ENCODE results near the gene BCAS1.
"Not testable (repeated sequence)": the region's sequence is repeated elsewhere in the genome, so short reads cannot be mapped to it uniquely, and the experiment has no call there.

Gene BCAS1

GRCh38 chr20:53946106-53946505 is 124.3 kb downstream of the BCAS1 start:
- no peak for DNase-seq (ENCODE audit: low read depth in 2 of 2, low spot score in 1 of 2)

DNA sequence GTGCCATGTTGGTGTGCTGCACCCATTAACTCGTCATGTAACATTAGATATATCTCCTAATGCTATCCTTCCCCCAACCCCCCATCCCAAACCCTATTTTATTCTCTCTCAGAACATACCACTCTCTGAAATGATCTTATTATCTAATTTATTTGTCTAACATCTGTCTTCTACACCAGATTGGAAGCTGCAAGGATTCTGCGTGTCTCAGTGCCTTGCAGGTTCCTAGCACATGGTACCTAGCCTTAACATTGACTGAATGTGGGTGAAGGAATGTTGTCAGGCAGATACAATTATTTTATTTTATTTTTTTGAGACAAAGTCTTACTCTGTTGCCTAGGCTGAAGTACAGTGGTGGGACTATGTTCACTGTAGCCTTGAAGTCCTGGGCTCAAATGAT is 124.9 kb downstream of the BCAS1 start:
- DNase-seq (ENCODE audit: low read depth in 2 of 2, low spot score in 1 of 2), result no peak

- DNase-seq (ENCODE audit: low read depth in 2 of 2, low spot score in 1 of 2), result no peak
Observed at GRCh38 chr20:53944796-53945195, 125.6 kb downstream of the BCAS1 start.

DNA sequence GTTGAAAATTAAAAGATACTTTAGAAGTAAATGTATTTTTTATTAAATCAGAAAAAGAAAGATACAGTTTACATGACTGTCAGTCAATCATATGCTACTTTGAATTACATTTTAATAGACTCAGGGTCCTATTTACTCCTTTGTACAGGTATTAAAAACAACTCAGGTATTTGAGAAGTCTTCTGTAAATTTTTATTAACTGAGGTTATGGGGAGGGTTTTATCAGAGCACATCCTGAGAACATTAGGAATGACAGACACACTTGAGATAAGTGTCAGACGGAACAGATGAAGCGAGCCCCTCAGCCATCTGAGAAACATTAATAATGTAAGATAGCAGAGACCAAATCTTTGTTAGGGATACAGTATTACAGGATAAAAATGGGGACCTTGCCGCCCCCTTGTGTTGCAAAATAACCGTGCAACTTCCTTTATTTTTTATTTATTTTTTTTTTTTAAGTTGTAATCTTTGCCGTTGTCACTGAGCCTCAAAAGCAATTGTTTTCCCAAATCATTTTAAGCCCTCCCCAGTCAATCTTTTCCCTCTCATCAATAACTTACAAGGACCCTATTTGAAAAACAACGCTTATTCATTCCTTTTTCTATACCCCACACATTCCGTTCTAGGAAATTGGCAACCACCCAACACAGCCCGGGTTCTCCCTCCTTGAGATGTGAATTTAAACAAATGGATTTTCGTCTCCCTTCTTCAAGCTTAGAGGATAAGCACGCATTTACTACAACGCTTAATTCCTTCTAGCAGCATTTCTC is 126.7 kb downstream of the BCAS1 start:
- DNase-seq (ENCODE audit: low read depth in 2 of 2, low spot score in 1 of 2), result no peak

DNA sequence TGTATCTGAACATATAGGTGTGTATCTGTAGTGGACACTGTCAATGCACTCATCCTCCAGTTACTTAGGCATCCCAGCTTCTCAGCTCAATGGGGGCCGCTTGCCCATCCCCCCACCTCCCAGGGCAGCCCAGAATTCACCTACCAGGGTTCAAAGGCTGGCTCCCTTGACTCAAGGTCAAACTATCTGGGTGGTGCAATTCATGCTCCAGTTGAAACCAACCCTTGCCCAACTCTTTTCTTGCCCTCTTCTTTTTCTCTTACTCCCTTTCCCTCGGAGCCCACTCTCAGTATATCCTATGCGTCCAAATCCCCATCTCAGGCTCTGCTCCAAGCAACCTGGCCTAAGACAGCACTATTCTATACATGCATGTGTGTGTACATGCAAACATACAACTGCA is 127.4 kb downstream of the BCAS1 start:
- no peak for DNase-seq (ENCODE audit: low read depth in 2 of 2, low spot score in 1 of 2)

DNA sequence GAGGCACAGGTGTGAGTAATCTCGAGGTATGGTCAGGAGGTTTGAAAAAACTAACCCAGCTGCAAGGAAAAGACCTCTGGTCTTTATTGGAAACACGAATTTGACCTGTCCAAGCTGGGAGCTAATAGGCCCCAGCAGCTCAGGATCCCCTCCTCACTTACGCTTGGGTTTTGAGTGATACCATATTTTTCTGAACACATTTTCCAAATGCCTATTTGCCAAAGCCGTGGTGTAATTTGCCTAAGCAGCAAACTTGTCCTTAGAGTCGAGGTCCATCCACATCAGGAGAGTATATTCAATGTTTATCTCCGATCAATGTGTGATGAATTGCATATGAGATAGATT is 128.0 kb downstream of the BCAS1 start:
- no peak for DNase-seq (ENCODE audit: low read depth in 2 of 2, low spot score in 1 of 2)

DNA sequence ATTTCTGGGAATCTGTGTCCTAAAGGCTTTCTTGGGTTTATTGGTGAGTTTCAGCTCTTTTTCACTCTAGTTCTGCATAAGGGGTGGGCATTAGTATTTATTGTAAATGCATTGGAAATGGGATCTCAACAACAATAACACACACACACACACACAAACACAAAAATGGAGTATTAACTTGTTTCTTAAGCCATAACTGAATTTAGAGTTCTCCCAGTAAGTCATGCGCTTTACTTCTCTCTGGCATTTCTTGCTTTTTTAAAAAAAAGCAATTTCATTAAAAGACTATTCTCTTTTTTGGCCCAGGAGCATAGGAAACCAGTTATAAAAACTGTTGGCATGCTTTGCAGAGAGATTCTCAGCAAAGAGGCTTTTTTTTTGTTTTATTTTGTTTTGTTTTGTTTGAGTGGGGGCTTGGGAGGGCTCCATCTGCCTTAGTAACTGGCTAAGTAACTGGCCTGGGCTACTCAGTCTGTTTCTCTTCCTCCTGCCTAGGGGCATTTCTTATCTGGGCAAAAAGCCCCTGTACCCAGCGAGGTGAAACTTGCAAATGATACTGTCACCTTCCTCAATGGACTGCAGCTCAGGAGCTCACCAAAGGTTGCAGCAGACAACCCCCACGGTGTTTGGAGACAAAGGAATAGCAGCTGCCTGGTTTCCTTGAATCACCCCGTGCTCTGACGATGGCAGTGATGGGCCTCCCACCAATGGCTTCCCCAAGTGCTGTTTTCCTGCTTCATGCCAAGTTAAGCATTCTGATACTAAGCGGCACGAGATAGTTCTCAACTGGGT is 128.5 kb downstream of the BCAS1 start:
- DNase-seq (ENCODE audit: low read depth in 2 of 2, low spot score in 1 of 2), result no peak

- DNase-seq (ENCODE audit: low read depth in 2 of 2, low spot score in 1 of 2), result no peak
Observed at GRCh38 chr20:53940907-53941545, 129.4 kb downstream of the BCAS1 start.

DNA sequence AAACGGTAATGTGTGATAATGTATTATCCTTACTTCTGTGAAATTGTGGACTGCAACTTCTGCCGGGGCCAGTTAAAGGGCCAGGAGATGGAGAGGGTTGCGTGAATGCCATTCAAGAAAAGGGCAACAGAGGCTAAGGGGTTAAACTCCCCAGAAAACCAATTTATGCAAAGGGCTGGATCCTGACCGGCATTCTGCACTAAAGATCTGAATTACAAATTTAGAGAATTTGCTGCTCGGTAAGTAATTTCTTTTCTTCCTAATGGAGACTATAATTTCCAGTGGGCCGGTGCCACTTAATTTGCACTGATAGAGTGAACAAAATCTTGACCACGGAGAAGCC is 130.1 kb downstream of the BCAS1 start:
- DNase-seq (ENCODE audit: low read depth in 2 of 2, low spot score in 1 of 2), result no peak

- DNase-seq (ENCODE audit: low read depth in 2 of 2, low spot score in 1 of 2), result peak; percentile 46 to 53
Observed at GRCh38 chr20:53939572-53940359, 130.6 kb downstream of the BCAS1 start.

DNA sequence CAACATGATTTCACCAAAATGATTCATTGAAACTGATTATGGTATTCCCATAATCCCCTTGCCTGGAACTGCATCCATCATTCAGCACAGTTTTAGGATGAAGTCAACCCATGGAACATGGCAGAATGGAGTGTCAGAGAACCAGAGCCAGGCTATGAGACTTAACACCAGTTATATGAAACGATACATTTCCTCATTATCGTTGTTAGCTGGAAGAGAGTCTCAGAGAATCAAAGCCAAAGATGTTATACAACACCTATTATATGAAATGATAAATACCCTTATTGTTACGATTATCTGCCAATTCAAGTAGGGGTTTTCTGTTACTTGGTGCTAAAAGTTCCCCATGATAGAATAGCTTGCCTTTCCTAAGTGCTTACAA is 131.2 kb downstream of the BCAS1 start:
- no peak for DNase-seq (ENCODE audit: low read depth in 2 of 2, low spot score in 1 of 2)

GRCh38 chr20:53938739-53939138 is 131.7 kb downstream of the BCAS1 start:
- DNase-seq (ENCODE audit: low read depth in 2 of 2, low spot score in 1 of 2), result no peak

DNA sequence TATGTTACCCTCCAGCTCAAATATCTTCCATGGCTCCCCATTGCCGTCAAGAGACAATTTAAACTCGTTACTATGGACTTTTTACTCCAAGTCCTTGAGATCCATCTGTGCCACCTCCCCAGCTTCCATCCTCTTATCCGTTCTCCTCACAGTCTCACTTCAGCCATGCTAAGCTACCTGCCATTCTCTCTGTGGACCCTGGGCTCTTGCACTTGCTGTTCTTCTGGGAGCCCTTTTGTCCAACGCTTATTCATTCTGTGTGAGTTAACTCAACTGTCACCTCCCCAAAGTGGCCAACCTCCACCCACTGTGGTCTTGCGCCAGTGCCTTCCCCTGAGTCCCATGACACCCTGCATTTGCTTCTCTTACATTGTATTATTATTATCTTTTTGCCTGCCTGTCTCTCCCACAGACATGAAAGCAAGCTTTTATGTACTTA is 132.4 kb downstream of the BCAS1 start:
- DNase-seq (ENCODE audit: low read depth in 2 of 2, low spot score in 1 of 2), result no peak

- DNase-seq (ENCODE audit: low read depth in 2 of 2, low spot score in 1 of 2), result no peak
Observed at GRCh38 chr20:53937339-53937741, 133.1 kb downstream of the BCAS1 start.

DNA sequence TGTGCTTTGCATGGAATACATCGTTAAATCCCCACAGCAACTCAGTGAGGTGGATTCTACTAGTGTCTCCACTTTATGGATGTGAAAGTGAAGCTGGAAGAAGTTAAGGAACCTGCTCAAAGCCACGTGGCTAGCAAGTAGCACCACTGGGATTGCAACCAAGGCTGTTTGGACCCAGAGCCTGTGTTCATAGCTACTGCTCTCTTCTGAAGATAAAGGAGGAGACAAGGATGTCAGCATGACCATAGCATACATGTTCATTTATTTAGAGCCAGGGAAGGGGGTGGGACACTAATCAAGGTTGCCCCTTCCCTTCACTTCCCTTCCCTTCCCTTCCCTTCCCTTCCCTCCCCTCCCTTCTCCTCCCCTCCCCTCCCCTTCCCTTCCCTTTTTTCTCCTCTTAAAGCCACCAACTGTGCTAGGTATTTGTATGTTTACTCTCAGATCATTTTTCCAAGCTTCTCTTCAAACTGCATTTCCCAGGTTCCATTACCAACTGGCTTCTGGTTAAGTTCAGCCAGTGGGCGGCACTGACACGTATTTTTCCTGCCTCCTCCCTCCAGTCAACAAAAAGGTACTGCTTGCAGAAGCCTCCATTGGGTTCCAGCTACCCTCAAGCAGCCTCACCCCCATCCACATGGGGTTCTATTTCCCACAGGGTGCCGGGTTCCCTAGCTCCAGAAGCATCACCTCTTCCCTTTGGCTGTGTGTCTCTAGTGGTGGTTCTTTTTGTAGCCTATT is 134.9 kb downstream of the BCAS1 start:
- no peak for DNase-seq (ENCODE audit: low read depth in 2 of 2, low spot score in 1 of 2)

DNA sequence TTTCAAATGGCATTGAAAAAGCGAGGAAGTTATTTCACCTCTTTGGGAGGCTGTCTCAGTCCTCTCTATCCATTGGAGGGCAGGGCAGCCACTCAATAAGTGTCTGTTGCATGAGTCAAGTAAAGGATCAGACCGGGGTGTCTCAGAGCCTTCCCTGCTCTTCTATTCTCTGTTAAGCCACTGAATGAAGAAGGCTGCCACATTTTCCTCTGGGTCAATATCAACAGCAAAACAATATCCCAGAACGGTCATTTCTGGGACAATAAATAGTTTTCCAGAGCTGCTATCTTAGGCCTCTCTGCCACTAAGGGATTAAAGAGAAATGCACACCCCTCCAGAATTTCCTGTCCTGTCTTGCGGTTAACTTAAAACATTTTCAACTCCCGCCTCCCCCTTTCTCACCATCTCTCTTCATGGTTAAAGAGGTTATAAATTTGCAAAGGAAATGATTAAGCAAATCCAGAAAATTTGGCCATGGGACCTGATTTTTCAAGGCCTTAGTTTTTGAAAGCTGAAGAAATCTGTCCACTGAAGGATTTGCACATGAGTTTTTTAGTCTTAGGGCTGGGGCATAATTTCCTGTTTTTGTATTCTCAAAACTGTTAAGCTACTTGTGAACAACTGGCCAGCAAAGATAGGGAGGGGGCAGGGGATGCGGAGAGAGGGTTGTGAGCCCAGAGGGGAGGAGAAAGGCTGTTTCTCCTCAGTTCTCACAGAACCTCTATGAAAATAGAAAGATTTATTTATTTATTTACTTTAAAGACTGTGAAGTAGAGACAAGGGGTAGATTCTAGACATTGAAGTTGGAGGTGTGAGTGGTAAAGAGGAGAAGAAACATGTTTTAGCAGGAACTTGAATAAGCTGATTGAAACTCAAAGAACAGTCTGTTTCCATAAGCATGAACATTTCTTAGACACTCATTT is 135.7 kb downstream of the BCAS1 start:
- no peak for DNase-seq (ENCODE audit: low read depth in 2 of 2, low spot score in 1 of 2)

GRCh38 chr20:53933232-53933846 is 137.1 kb downstream of the BCAS1 start:
- DNase-seq (ENCODE audit: low read depth in 2 of 2, low spot score in 1 of 2), result no peak

DNA sequence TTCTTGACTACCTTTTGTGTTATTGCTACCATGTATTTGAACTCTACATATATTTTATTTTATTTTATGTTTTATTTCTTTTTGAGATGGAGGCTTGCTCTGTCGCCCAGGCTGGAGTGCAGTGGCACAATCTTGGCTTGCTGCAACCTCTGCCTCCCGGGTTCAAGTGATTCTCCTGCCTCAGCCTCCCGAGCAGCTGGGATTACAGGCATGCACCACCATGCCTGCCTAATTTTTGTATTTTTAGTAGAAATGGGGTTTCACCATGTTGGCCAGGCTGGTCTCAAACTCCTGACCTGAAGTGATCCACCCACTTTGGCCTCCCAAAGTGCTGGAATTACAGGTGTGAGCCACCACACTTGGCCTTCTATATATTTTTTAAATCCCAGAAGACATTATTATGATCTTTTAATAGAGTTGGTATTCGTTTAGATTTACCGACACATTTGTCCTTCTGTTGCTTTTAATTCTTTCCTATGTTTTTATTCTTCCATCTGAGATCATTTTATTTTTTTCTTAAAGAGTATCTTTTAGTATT is 137.7 kb downstream of the BCAS1 start:
- not testable (repeated sequence) for DNase-seq (ENCODE audit: low read depth in 2 of 2, low spot score in 1 of 2)

DNA sequence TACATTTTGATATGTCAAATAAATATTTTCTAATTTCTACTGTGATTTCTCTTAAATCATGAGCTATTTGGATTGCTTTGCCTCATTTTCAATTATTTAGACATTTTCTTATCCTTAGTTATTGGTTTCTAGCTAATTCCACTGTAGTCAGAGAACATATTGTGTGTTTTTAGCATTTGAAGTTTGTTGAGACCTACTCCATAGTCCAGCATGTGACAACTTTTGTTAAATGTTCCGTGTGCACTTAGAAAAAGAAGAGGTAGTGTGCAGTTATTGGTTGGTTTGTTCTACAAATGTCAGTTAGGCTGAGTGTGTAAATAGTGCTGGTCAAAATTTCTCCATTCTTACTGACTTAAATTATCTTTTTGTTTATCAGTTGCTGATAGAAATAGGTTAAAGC is 138.8 kb downstream of the BCAS1 start:
- no peak for DNase-seq (ENCODE audit: low read depth in 2 of 2, low spot score in 1 of 2)

Data from stimulated activated CD8-positive, alpha-beta memory T cell treated with anti-CD3 and anti-CD28 coated beads, Interleukin-4, amount 100 ng/mL, for 4 hours (primary cell).